Measurements from ENCODE around the gene SMAD2.
A peak's percentile ranks its signal among the peaks of the same experiment; 100 is the strongest.

The SMAD2 gene

DNA sequence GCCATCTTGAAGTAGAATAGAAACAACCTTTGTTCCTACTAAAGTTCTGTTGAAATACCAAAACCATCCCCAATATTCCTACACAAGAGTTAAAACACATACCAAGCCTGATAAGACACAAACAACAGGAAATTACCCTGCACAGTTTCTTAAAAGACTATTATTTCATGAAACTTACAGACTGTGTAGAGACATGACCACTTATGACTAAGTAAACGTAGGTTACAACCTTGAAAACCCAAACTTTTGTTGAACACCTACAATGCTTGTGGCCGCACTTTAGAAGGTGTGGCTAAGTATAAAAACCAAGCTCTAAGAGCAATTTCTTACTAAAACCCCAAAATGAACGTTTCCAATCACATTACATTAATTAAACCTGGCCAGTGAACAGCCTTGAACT is 2.0 kb downstream of the SMAD2 start:
- Histone ChIP-seq H3K79me2 (ENCODE audit: low read length) (peaks cover 67% of the 10 kb centered on the region), H3K4me1 (ENCODE audit: low read length) (peaks cover 24% of the 10 kb centered on the region), H3K27ac (ENCODE audit: low read length) (no peak overlapping the region), H3K27me3 (ENCODE audit: low read depth, low read length) (no peaks in the 10 kb centered on the region), H3K4me3 (ENCODE audit: low read length) (peak overlapping the region; percentile 82), H3K9ac (ENCODE audit: low read length) (no peak overlapping the region), H2AFZ (ENCODE audit: low read depth, low read length) (no peak overlapping the region), H3K4me2 (ENCODE audit: low read length) (peak overlapping the region; percentile 79), H3K36me3 (replicated peaks; ENCODE audit: low read depth, low read length) (no peaks in the 10 kb centered on the region), H4K20me1 (ENCODE audit: insufficient read depth, low read length) (peaks cover 59% of the 10 kb centered on the region), H3K9me3 (ENCODE audit: insufficient read depth, low read length) (no peaks in the 10 kb centered on the region)
- no peak for TF ChIP-seq EZH2phosphoT487 (IDR thresholded peaks at IDR 0.05; ENCODE audit: low read depth)
- no peak for TF ChIP-seq CTCF (IDR thresholded peaks at IDR 0.05; ENCODE audit: low read depth, low read length)

GRCh38 chr18:47926101-47926850 is 4.2 kb downstream of the SMAD2 start:
- Histone ChIP-seq H3K4me2 (ENCODE audit: low read length) (no peak overlapping the region), H3K4me1 (ENCODE audit: low read length) (peaks cover 24% of the 10 kb centered on the region), H2AFZ (ENCODE audit: low read depth, low read length) (no peak overlapping the region), H3K27me3 (ENCODE audit: low read depth, low read length) (no peaks in the 10 kb centered on the region), H4K20me1 (ENCODE audit: insufficient read depth, low read length) (peaks cover 80% of the 10 kb centered on the region), H3K79me2 (ENCODE audit: low read length) (peaks cover 89% of the 10 kb centered on the region), H3K27ac (ENCODE audit: low read length) (no peak overlapping the region), H3K9ac (ENCODE audit: low read length) (no peak overlapping the region), H3K4me3 (ENCODE audit: low read length) (no peak overlapping the region), H3K36me3 (replicated peaks; ENCODE audit: low read depth, low read length) (no peaks in the 10 kb centered on the region), H3K9me3 (ENCODE audit: insufficient read depth, low read length) (no peaks in the 10 kb centered on the region)
- TF ChIP-seq CTCF (IDR thresholded peaks at IDR 0.05; ENCODE audit: low read depth, low read length) (no peak), EZH2phosphoT487 (IDR thresholded peaks at IDR 0.05; ENCODE audit: low read depth) (no peak)

DNA sequence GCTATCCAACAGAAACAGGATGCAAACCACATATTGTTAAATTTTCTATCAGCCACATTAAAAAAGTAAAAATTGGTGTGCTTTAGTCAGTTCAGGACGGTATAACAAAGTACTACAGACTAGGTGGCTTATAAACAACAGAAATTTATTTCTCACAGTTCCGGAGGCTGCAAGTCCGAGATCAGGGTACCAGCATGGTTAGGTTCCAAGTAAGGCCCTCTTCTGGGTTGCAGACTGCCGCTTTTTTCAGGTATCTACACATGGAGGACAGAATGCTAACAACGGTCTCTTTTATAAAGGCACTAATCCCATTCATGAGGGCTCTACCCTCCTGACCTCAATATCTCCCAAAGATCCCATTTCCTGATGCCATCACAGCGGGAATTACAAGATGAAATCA is 10.5 kb downstream of the SMAD2 start:
- Histone ChIP-seq H3K27ac (ENCODE audit: low read length) (no peak overlapping the region), H4K20me1 (ENCODE audit: insufficient read depth, low read length) (peaks cover 97% of the 10 kb centered on the region), H3K9ac (ENCODE audit: low read length) (no peak overlapping the region), H3K4me1 (ENCODE audit: low read length) (peaks cover 33% of the 10 kb centered on the region), H3K79me2 (ENCODE audit: low read length) (peaks cover 99% of the 10 kb centered on the region), H2AFZ (ENCODE audit: low read depth, low read length) (no peak overlapping the region), H3K4me3 (ENCODE audit: low read length) (no peak overlapping the region), H3K36me3 (replicated peaks; ENCODE audit: low read depth, low read length) (peaks cover 13% of the 10 kb centered on the region), H3K9me3 (ENCODE audit: insufficient read depth, low read length) (no peaks in the 10 kb centered on the region), H3K27me3 (ENCODE audit: low read depth, low read length) (no peaks in the 10 kb centered on the region), H3K4me2 (ENCODE audit: low read length) (no peak overlapping the region)
- no peak for TF ChIP-seq EZH2phosphoT487 (IDR thresholded peaks at IDR 0.05; ENCODE audit: low read depth)
- TF ChIP-seq CTCF (IDR thresholded peaks at IDR 0.05; ENCODE audit: low read depth, low read length), result no peak

GRCh38 chr18:47917923-47918610 is 12.4 kb downstream of the SMAD2 start:
- peaks cover 100% of the 10 kb centered on the region for H3K79me2 ChIP-seq (ENCODE audit: low read length)
- peaks cover 13% of the 10 kb centered on the region for H3K36me3 ChIP-seq (replicated peaks; ENCODE audit: low read depth, low read length)
- H3K9me3 ChIP-seq (ENCODE audit: insufficient read depth, low read length), result no peaks in the 10 kb centered on the region
- no peak overlapping the region for H3K9ac ChIP-seq (ENCODE audit: low read length)
- peaks cover 99% of the 10 kb centered on the region for H4K20me1 ChIP-seq (ENCODE audit: insufficient read depth, low read length)
- TF ChIP-seq CTCF (IDR thresholded peaks at IDR 0.05; ENCODE audit: low read depth, low read length) (no peak), EZH2phosphoT487 (IDR thresholded peaks at IDR 0.05; ENCODE audit: low read depth) (no peak)
- no peaks in the 10 kb centered on the region for H3K27me3 ChIP-seq (ENCODE audit: low read depth, low read length)
- H3K4me3 ChIP-seq (ENCODE audit: low read length), result peak overlapping the region; percentile 12; the same call in 1 of the 2 replicates
- H3K4me1 ChIP-seq (ENCODE audit: low read length), result peaks cover 52% of the 10 kb centered on the region
- no peak overlapping the region for H2AFZ ChIP-seq (ENCODE audit: low read depth, low read length)
- H3K4me2 ChIP-seq (ENCODE audit: low read length), result peak overlapping the region; percentile 60
- H3K27ac ChIP-seq (ENCODE audit: low read length), result no peak overlapping the region
